A673 (cell line): ENCODE data around the gene SLC30A1.

Experiments
- CTCF ChIP-seq: fragments of 300-800, 200-600 bp; sonication (generic); conservative IDR thresholded peaks from 2 replicates; pipeline ENCODE4 v1.5.1; 2017; ENCODE audit warnings: low read depth, mild to moderate bottlenecking, antibody characterized with exemption, low read length, moderate library complexity, mixed read lengths
- EZH2 ChIP-seq: fragments of 200-600 bp; sonication (generic); IDR thresholded peaks from 2 replicates; pipeline ENCODE4 v1.6.1; 2017; ENCODE audit warnings: borderline replicate concordance, low read depth, mild to moderate bottlenecking, mixed read lengths, antibody characterized with exemption, low read length; ENCODE audit not compliant: poor library complexity, severe bottlenecking

- no peak for TF ChIP-seq EZH2
- no peak for TF ChIP-seq CTCF
Observed at GRCh38 chr1:211589782-211590721, 11.1 kb upstream of the SLC30A1 start.
